HG02870 (cell line): ENCODE data around the gene CADPS.

ENCODE experiments used
- ATAC-seq: cut with Tn5 transposase; IDR thresholded peaks from one replicate; pipeline ENCODE4 v1.9.1; 2021; ENCODE audit warnings: mild to moderate bottlenecking, moderate library complexity; ENCODE audit not compliant: unreplicated experiment

The CADPS gene

DNA sequence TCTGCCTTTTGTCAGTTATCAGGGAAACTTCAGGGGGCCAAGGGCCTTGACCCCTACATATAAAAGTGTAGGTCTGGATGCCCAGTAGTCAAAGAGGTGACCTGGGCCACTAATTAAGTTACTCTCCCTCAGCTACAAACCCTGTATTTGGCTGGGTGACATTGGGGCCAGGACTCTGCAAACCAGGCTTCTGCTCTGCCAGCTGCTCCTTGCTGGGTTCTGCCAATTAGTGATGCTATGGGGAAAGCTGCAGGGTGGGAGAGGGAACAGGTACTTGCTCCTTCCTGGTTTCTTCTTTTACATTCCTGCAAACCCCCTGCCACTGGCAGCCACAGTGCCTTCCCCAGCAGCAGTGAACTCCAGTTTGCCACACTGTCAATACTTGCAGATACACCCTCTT lies 179.2 kb downstream of the CADPS start:
- no peak for ATAC-seq

DNA sequence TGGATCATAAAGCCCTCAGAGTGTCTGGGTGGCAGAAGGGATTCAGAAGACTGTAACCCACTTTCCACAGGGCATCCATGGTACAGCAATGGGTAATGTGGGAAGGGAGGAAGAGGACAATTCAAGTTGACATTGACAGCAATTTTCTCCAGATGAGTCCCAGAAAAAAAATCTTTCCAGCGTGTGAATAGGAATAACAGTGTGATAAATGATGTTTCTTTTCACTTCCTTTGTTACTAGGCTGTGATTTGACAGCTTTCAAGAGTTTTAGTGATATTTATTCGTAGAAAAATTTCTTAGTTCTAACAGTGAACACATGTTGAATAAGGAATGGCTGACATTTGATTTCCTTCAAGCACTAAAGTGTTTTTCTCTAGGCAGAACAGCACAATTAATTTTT lies 186.4 kb downstream of the CADPS start:
- no peak for ATAC-seq

DNA sequence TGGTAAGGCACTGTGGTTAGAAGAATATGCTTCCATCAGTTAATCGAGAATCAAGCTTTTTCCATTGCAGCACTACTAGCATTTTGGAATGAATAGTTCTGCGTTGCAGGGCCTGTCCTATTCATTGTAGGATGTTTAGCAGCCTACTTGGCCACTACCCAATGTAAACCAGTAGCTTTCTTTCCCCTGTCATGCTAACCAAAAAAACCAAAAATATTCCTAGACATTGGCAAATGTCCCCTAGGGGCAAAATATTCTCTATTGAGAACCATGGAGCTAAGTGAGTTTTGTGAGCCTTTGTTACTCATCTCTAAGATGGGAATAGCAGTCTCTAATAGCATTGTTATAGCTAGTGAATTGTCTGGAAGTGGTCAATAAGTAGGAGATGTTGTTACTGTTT lies 187.2 kb downstream of the CADPS start:
- no peak for ATAC-seq

GRCh38 chr3:62686503-62687294 lies 188.5 kb downstream of the CADPS start:
- ATAC-seq: no peak

DNA sequence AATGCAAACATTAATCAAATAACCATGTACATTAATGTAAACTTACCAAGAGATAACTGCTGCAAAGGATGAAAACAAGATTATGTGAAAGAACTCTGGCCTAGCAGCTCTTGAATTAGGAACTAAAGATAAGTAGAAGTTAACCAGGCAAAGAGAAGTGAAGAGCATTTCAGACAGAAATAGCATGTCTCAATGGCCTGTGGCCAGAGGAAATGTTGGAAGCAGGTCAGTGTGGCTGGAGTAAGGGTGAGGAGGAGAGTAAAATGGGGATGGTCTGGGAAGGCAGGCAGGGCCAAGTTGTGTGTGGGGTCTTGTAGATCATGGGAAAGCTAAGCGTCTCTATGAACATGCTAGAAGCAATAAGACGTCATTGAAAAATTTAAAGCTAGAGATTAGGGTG lies 192.4 kb downstream of the CADPS start:
- ATAC-seq: no peak

DNA sequence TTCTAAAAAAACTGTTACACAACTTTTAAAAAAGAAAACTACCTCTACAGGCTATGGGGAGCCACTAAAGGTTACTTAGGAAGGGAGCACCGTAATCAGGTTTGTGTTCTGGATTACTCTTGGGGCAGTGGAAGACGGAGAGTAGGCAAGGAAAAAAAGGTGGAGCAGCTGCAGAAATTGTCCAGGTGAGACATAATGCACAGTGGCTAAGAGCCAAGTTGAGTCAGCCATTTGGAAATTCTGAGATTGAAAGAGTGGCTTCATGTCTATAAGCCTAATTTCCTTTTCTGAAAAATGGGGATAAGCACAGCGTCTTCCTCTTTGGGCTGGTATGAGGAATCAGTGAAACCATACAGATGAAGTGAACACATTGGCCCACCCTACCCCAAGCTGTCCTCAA lies 195.2 kb downstream of the CADPS start:
- ATAC-seq: no peak

GRCh38 chr3:62678841-62679240 lies 196.4 kb downstream of the CADPS start:
- ATAC-seq: no peak

GRCh38 chr3:62677926-62678325 lies 197.3 kb downstream of the CADPS start:
- ATAC-seq: no peak

GRCh38 chr3:62676689-62677271 lies 198.4 kb downstream of the CADPS start:
- no peak for ATAC-seq

- no peak for ATAC-seq
These were observed 199.7 kb downstream of the CADPS start for GRCh38 chr3:62675492-62675891.

DNA sequence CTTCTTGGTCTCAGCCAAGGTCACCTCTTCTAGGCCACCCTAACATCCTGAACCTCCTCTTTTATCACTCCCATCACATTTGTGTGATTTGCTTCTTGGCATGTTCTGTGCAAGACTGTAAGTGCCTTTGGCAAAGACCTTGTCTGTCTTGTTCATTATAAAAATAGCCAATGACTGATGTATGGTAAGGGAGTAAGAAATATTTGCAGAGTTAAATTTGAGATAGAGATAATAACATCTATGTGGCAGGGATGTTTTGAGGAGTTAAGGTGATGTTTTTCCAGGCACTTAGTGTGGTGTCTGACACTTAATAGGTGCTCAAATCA lies 202.3 kb downstream of the CADPS start:
- no peak for ATAC-seq

GRCh38 chr3:62672270-62672987 lies 202.8 kb downstream of the CADPS start:
- ATAC-seq: no peak

- ATAC-seq: no peak
These were observed 204.9 kb downstream of the CADPS start for GRCh38 chr3:62670351-62670750.

DNA sequence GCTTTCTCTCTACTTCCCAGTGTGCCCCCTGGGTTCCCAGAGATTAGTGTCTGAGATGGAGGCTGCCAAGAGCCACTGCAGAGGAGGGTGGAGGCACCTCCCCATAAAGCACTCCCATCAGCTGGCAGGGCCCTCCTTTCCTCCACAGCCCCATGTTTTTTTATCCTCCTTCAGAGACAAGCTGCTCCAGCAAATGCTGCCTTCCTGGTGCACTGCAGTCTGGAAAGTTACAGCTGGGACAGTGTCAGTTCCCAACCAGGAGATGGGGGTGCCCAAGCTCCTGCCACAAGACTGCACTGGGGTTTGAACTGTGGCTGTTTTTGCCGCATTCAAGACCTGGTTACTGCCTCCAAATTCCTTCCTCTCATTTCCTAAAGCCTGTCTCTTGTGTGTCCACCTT lies 206.1 kb downstream of the CADPS start:
- no peak for ATAC-seq

GRCh38 chr3:62667714-62668113 lies 207.5 kb downstream of the CADPS start:
- ATAC-seq: peak; percentile 42

- ATAC-seq: peak; percentile 86
These were observed 209.4 kb downstream of the CADPS start for GRCh38 chr3:62665627-62666437.

GRCh38 chr3:62662677-62663076 lies 212.5 kb downstream of the CADPS start:
- no peak for ATAC-seq

DNA sequence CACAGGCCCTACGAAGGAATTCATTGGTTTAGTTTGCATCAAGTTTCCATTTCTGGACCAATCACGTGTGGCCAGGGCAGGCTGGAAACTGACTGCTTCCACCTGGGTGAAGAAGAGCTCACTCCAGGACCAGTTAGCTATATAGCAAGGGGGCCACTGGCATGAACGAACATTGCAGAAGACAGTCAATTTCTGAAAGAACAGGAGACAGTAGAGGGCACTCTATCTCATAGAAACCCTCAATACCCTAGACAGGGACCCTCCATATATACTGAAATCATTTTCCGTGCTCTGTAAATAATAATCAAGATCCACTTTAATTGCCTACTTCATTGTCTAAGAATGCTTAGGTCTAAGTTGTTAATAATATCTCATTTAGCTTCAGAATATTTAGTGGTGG lies 215.6 kb downstream of the CADPS start:
- no peak for ATAC-seq

- ATAC-seq: no peak
These were observed 219.5 kb downstream of the CADPS start for GRCh38 chr3:62655691-62656063.

GRCh38 chr3:62655056-62655690 lies 220.0 kb downstream of the CADPS start:
- ATAC-seq: no peak

DNA sequence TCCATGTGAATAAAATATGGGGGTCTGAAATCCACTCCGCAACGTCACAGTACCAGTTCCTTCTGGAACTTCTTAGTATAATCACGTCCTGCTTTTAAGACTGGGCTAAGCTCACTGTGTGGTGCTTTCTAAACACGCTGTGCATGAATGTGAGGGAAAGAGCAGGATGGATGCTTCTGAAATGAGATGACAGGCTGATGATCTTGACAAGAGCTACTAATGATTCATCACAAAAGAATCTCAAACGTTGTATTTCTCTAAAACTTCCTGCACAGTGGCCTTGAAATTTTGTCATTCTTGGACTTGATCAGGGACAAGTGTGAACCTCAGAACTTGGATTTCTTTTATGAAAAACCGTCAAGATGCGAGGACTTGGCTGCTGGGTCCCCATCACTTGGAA lies 221.4 kb downstream of the CADPS start:
- no peak for ATAC-seq
